ENCODE measurements around the gene DNAJC25.

- TF ChIP-seq CTCF (IDR thresholded peaks at IDR 0.05) (no peak), POLR2A (IDR thresholded peaks at IDR 0.05) (no peak)
Measured at GRCh38 chr9:111678293-111678692, 47.2 kb downstream of the DNAJC25 start.
